LNCaP clone FGC (cell line): ENCODE data around the gene PHF21A.

Experiments
- DNase-seq: peaks from one replicate; pipeline ENCODE4 v3.0.0-alpha.2; 2011; ENCODE audit warnings: low read depth
- H3K4me3 ChIP-seq: 2 replicates; pipeline ENCODE4 v1.5.1; 2011; ENCODE audit warnings: mild to moderate bottlenecking, low read depth, low read length, control low read depth
- CTCF ChIP-seq: IDR thresholded peaks from 2 replicates; pipeline ENCODE4 v1.5.1; 2012; ENCODE audit warnings: mild to moderate bottlenecking; ENCODE audit not compliant: control insufficient read depth, insufficient read depth; ENCODE audit errors: extremely low read depth

The PHF21A gene

GRCh38 chr11:45895553-45896259 lies 225.5 kb downstream of the PHF21A start:
- H3K4me3 ChIP-seq = no peak overlapping the region
- no peak for TF ChIP-seq CTCF
- no peak for DNase-seq

- TF ChIP-seq CTCF = no peak
- H3K4me3 ChIP-seq = no peak overlapping the region
- no peak for DNase-seq
Measured at GRCh38 chr11:45894555-45895247, 226.6 kb downstream of the PHF21A start.

- no peak for DNase-seq
- no peak for TF ChIP-seq CTCF
Measured at GRCh38 chr11:45892856-45893255, 228.4 kb downstream of the PHF21A start.

GRCh38 chr11:45890886-45891550 lies 230.2 kb downstream of the PHF21A start:
- no peak for DNase-seq
- no peak overlapping the region for H3K4me3 ChIP-seq
- no peak for TF ChIP-seq CTCF

More at GRCh38 chr11:45892856-45893255, 228.4 kb downstream of the PHF21A start:
- no peak overlapping the region for H3K4me3 ChIP-seq

- no peak for TF ChIP-seq CTCF
- H3K4me3 ChIP-seq = no peak overlapping the region
- no peak for DNase-seq
Measured at GRCh38 chr11:45889966-45890365, 231.3 kb downstream of the PHF21A start.

GRCh38 chr11:45889555-45889954 lies 231.7 kb downstream of the PHF21A start:
- TF ChIP-seq CTCF = no peak
- H3K4me3 ChIP-seq = no peak overlapping the region
- no peak for DNase-seq
